ENCODE results near the gene POLD2.

Gene POLD2

DNA sequence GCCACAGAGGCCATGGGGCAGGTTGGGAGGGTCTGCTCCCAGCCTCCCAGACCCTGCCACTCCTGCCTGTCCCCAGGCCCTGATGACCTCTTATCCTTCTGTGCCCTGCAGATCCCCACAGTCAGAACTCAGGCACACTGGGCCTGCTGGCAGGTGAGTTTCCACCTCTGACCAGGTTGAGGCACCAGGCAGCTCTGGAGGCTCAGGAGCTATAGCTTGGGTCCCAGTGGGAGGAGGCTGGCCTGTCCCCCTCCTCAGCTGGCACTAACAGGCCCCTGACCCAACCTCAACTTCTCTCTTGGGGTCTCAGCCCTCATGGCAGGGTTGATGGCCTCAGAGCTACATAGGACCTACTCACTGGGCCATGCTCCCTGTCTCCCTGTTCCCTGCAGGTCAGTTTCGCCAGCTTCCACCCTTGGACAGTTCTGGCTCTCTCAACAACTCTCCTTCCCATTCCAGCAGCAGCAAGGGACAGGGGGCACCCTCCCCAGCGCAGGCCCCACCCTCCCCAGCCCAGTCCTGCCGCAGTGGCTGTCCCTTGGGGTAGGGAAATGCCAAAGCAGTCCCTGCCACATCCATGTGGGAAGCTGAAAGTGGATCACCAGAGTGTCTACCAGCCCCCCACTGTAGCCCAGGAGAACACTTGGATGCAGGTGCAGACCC is 21.9 kb downstream of the POLD2 start:
- DNase-seq = no peak

- no peak for DNase-seq
Observed at GRCh38 chr7:44100458-44101302, 22.7 kb downstream of the POLD2 start.

GRCh38 chr7:44099669-44100068 is 23.7 kb downstream of the POLD2 start:
- DNase-seq = no peak

DNA sequence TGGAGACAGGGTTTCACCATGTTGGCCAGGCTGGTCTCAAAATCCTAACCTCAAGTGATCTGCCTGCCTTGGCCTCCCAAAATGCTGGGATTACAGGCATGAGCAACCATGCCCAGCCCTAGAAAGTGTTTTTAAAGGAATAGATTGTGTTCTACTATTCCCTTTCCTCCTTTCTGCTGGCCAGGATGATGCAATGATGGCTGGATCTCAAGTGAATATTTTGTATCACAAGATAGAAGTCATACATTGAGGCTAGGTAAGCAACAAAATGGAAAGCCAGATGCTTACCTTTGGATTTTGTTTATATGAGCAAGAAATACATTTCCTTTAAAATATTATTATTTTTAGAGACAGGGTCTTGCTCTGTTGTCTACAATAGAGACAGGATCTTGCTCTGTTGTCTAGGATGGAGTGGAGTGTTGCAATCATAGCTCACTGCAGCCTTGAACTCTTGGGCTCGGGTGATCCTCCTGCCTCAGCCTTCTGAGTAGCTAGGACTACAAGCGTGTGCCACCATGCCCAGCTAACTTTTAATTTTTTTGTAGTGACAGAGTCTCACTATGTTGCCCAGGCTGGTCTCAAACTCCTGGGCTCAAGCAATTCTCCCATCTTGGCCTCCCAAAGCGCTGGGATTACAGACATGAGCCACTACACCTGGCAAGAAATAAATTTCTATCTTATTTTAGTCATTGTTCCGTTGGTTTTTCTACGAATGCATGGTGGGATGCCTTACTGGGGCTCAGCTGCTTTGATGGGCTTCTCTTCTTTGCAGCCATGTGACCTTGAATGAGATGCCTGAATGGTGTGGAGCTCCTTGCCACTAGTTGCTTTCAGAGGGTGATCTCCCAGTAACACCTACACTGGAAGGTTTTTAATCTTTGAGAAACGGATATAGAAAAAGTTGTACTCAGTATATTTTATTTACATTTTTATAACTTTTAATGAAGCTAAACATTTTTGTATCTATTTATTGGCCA is 25.0 kb downstream of the POLD2 start:
- DNase-seq = no peak

GRCh38 chr7:44097064-44097932 is 26.1 kb downstream of the POLD2 start:
- peak in 1 of 2 donors; percentile 49 for DNase-seq

- DNase-seq = no peak
Observed at GRCh38 chr7:44096326-44096881, 26.9 kb downstream of the POLD2 start.

- DNase-seq = no peak
Observed at GRCh38 chr7:44095781-44096180, 27.6 kb downstream of the POLD2 start.

GRCh38 chr7:44094883-44095592 is 28.3 kb downstream of the POLD2 start:
- DNase-seq = no peak

- DNase-seq = no peak
Observed at GRCh38 chr7:44094365-44094764, 29.0 kb downstream of the POLD2 start.

GRCh38 chr7:44093102-44093641 is 30.2 kb downstream of the POLD2 start:
- DNase-seq = no peak

DNA sequence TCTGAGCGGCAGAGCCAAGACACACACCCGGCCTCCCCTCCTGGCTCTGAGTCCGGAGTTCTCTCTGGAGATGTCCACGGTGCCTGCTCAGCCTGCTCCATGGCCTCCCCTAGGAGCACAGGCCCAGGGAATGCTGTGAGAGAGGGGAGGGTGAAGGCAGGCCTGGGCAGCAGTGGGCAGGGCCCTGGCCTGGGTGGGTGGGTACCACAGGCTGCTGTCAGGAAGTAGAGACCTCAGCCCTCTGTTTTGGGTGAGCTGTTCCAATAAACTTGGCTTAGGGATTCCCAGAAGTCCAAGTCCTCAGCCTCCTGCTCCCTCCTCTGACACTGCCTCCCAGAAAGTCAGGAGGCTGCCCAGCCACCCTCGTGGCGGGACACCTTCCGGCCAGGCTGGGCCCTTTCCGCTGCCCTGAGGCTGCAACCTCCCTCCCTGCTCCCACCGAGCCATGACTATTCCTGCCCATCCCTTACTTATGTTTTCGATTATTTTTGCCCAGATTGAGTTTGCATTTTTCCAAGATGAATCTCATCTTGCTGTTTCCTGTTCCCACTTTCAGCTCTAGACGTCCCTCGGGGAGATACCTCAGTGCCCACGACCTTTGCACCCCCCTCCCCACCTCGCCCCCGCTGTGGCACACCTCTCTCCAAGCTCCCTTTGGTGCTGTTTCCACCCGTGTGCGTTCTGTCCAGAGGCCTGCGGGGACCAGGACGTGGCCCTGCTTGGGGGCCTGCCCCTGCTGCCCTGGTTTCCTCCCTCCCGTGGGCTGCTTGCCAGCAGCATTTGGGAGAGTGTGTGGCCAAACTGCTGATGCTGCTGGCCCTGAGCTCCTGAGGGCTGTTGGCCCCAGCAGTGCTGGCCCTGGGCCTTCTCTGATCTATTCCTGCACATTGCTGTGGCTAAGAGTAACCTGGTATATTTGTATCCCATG is 35.2 kb downstream of the POLD2 start:
- DNase-seq = no peak

- DNase-seq = no peak
Observed at GRCh38 chr7:44086627-44087026, 36.7 kb downstream of the POLD2 start.

DNA sequence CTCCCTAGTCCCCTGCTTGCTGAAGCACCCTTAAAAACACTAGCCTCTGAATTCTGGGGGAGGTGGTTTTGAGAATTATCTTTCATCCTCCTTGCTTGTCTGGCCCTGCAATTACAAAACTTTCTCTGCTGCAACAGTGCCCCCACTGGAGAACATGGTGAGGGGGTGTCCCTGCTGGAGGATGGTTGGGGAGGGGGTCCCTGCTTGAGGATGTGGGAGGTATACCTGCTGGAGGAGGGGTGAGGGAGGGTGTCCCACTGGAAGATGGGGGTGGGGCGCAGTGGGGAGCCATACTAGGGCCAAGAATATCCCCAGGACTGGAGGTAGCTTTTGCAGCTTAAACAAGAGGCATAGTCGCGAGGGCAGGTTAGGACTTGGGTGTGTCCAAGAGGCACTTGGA is 37.8 kb downstream of the POLD2 start:
- DNase-seq = no peak

GRCh38 chr7:44084701-44085100 is 38.6 kb downstream of the POLD2 start:
- no peak for DNase-seq

DNA sequence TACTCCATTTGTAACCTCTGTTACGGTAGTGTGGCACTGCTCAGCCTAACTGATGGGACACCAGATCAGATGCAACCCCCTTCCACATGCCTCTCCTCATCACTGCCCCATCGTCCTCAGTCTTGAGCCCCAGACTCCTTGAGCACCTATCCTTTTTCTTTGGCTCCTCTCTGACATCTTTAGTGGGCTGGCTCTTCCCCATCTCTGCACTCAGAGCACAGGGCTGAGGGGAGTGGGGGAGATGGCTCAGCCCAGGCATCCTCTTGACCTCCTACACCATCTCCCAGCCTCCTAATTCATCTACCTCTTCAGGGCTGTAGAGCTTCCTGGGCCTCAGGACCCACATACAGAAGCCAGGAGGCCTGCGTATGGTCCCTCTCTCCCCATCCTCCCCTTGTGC is 39.6 kb downstream of the POLD2 start:
- DNase-seq = no peak

DNA sequence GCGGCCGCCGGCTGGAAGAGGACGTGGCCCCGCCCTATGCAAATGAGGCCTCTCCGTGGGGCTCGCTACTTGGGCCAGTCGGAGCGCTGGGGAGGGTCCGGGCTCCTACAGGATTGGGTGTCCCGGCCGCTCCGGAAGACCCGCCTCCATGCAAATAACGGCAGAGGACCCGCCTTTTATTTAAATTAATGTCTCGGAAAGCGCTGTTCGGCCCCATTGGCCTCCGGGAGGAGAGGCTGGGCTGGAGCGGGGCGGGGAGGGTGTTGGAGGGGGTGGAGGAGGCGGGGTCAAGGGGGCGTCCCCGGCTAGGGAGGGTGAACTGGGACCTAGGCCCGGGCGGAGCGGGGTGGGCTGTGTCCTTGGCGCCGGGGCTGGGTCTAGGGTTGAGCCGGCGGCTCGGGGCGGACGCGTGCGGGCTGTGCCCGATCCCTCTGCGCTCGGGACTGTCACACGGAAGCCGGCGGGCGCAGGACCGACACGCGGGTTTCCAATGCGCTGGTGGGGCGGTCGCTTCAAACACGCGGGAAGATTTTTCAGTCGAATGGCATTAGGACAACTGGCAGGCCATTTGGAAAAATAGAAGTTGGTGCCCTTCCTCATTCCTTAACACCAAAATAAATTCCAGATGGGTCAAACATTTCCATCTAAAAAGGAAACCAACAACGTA is 40.7 kb downstream of the POLD2 start:
- DNase-seq = peak; percentile 99 to 100

- DNase-seq = peak; percentile 33 to 49
Observed at GRCh38 chr7:44081266-44081748, 42.0 kb downstream of the POLD2 start.

DNA sequence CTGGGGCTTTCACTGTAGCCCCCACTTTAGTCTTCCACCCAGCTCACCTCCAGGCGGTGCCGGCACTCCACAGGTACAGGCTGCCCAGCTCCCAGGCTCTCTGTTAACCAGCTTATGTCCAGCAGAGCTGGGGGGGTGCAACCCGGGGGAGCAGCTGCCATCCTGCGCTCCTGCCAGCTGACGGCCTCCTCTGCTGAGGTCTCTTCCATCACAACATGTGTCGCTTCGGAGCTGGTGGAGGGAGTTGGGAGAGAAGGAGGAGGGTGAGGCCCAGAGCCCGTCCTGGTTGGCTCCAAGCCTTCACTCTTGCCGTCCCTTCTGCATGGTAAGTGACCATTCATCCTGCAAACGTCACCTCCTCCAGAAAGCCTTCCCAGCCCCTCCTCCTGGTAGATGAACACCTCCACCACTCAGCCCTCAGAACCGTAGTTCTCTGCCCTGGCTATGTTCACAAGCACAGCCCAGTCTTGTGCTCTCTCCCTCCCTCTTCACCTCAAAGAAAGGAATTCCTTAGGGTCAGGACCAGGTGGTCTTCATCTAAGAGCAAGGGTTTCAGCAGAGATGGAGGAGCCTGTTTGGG is 42.6 kb downstream of the POLD2 start:
- no peak for DNase-seq

GRCh38 chr7:44080118-44080517 is 43.2 kb downstream of the POLD2 start:
- DNase-seq = no peak
